ENCODE data around the gene VCL.
"Not testable (repeated sequence)": the region's sequence is repeated elsewhere in the genome, so short reads cannot be mapped to it uniquely, and the experiment has no call there.

Gene VCL

DNA sequence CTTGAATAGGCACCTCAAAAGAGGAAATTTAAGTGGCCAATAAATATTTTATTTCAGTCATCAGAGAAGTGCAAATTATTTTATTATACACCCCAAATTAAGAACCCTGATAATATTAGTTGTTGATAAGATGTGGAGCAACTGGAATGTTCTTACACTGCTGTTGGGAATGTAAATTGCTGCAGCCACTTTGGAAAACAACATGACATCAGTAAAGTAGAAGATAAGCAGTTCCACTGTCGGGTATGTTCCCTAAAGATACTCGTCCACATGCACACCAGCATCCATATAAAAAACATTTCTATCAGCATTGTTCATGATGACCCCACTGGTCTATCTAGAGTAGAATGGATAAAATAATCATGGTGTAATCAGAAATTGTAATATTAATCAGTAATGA, 46.5 kb downstream of the VCL start:
- DNase-seq: no peak

DNA sequence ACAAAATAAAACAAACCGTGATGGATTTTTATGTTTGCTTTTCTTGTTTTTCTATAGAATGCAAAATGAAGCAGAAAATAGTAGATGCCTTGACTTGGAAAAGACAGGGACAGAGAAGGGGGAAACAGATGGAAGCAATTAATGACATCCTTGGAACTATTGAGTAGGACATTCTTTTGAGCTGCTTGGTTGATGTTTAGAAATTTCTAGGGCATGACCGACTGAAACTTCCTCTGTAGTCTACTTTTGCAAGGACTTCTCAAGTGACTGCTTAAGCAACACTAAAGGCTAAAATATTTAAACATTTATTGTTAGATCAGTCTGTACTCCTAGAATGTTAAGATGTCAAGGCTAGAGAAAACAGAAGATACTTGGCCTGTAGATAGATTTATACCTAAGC, 49.4 kb downstream of the VCL start:
- DNase-seq: no peak

DNA sequence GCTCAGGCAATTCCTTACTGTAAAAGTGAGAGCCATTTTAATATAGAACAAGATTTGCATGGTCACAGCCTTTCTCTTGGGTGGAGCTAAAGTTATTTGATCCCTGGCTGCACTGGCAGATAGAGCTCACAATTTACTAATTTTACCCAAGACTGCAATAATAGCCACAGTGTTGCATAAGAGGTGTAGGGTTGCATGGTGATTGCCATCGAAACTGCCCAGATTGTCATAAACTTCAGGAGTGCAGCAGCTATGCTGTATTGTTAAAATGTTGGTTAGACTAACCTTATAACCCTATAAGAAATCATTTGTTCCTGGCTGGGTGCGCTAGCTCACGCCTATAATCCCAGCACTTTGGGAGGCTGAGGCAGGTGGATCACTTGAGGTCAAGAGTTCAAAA, 50.0 kb downstream of the VCL start:
- DNase-seq: no peak

DNA sequence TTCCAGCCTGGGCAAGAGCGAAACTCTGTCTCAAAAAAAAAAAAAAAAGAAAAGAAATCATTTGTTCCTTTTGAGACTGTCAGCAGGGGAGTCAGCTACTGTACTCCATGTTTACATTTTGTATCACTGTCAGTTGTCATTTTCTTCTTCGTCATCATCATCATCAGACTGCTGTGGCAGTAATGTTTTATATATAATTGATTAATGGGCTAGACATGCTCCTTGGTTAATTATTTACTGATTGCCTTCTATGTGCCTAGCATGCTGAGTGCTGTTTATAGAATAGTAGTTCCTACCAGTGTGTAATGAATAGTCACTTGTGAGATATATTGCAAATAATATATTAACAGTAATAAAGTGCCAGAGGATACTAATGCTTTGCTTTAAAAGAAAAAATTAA, 50.5 kb downstream of the VCL start:
- no peak for DNase-seq

DNA sequence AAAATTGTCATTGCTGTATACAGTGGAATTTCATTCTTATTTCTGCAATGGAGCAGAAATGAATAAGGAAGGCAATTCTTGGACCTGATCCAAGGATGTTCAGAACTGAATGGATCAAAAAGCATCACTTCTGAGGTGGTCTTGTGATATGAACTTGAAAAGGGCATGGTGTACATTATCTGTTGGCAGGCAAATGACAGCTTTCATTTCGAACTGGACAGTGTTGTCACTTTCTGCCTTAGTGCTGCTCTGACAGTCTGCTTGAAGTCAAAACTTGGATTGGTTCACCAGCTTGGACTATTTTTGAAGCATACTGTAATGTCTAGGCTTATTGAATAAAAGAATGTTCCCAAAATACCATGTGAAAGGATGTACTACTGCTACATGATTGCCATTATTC, 52.0 kb downstream of the VCL start:
- no peak for DNase-seq

DNA sequence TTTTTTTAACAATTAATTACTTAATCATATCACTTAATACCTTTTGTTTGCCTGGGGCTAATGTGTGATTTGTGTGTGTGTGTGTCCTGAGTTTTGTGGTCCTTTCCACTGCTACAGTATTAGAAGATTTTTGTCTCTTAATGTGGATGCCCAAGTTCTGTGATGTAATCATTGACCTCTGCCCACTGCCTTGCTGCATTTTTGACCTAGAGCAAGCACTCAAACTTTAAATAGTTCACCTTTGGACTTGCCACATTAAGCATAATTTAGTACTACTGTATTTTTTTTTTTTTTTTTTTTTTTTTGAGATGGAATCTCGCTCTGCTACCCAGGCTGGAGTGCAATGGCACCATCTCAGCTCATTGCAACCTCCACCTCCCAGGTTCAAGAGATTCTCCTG, 52.7 kb downstream of the VCL start:
- DNase-seq: no peak

DNA sequence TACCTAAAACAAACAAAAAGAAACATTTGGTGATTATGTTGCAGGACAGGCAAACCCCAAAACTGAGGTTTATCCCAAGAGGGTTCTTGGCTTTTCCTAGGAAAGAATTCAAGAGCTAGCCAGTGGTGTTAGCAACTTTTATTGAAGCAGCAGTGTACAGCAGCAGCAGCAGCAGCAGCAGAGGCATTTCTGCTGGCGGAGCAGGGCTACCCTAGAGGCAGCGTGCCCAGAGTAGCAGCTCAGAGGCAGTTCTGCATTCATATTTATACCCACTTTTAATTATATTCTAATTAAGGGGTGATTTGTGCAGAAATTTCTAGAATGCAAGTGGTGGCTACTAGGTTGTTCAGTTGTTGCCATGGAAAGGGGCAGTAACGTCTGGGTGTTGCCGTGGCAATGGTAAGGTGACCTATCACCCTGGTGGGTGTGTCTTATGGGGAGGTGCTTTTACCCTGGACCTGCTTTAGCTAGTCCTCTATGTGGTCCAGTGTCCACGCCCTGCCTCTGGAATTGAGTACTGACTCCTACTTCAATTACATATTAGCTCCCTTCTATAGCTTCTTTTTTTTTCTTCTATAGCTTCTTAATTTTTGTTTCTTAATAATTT, 53.9 kb downstream of the VCL start:
- DNase-seq: no peak

DNA sequence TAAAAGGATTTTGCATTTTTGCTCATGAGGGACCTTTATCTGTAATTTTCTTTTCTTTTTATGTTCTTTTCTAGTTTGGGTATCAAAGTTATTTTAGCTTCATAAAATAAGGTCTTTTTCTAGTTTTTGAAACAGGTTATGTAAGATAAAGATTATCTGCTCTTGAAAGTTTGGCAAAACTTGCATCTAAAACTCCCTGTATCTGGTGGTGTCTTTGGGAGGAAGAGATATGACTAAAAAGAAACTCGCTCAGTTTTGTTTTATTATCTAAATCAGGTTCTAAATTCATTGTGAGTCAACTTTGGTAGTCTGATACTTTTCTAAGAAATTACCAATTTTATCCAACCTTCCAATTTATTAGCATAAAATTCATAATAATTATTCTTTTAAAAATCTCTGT, 55.1 kb downstream of the VCL start:
- DNase-seq: no peak

DNA sequence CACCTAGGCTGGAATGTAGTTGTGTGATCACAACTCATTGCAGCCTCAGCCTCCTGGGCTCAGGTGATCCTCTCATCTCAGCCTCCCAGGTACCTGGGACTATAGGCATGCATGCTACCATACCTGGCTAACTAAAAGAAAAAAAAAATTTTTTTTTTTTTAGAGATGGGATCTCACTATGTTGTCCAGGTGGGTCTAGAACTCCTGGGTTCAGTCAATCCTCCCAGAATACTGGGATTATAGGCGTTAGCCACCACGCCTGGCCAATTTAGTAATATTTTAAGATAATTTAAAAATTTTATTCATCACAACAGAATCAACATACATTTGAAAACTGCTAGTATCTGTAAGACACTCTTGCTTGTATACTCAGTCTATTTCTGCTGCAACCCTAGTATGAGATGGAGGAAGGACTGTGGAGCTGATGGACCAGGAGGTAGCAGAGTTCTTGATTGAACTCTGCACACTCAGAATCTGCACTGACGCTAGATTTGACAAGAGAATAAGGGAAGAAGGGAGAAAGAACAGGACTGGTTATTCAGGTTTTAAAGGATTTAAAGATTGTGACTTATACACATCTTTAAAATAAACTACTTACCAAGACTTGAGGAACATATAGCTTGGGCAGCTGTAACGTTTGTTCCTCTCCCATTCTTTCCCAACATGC, 57.6 kb downstream of the VCL start:
- DNase-seq: no peak

DNA sequence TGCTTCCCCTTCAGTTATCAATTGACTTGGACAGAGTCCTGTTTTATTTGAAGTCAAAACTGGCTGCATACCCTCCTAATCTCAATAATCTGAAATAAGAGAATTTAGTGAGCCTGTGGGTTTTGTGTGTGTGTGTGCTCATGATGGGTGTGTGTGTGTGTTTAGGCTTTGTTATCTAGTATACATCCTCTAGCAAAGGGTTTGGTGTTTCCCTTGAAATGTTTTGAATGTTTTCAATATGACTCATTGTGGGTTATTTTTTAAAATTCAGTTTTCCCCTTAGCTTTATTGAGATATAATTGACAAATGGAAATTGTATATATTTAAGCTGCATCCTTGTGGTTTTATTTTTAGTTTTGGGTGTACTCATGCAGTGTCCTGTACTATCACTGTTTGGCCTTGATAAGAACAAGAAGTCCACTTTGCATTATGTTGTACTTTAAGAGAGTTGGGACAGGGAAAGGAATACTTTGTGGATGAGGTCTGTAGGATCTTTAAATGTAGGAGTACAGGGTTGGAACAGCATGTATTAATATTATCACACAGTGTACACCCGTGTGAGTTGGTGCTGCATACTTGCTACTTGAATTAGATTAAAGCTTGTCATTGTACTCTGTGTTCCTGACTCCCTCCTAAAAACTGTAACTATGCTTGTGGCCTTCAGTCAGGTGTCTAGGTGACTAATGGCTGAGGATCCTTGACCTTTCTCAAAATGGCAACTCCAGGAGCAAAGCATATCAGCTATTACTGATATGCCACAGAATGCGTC, 58.3 kb downstream of the VCL start:
- DNase-seq: no peak

DNA sequence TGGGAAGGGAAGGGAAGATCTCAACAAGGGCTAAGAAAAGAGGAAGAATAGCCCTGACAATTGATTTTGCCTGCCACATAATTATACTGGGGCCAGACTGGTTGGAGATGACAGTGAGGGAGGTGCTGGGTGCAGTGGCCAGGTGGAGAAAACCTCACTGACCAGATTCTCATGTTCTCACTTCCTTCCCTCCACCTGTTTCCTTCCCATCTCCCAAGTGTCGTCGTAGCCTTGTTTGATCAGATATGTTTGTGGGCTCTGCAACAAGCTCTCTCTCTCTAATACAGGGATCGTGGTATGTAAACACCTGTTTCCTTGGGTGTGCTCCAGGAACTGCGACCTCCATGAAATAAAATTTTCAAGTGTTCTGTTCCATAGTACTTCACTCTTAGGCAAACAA, 60.2 kb downstream of the VCL start:
- DNase-seq: no peak

DNA sequence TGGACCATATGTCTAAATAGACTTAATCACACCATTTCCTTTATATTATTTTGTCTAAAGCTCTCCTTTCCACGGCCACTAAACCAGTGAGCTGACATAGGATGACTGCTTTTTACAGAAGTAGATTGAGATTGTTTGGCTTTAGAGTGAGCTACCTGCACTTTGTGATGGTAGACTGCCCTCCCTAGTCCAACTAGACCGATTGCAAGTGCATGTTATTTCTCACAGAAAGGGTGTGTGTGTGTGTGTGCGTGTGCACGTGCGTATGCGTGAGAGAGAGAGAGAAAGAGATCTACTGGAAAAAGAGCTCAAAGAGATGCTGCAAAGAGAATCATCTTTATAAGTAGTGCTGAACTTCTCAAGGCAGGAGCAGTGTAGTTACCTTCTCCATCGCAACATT, 60.7 kb downstream of the VCL start:
- DNase-seq: no peak

DNA sequence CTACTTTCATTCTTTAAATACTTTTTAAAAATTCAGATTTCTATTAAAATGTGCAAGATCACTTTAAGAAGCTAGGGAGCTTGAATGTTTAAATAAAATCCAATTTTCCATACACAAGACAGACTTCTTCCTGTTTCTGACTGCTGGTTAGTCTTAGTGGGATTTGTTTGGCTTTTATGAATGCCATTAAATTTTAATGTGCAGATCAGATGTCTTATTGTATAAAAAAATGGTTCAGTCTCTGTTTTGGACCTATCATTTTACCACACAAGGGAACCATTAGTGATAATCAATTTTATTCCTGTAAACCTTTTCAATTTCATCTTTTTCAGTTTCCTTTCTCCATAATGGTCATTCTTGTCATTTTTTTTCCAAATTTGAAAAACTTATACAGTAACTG, 63.2 kb downstream of the VCL start:
- no peak for DNase-seq

DNA sequence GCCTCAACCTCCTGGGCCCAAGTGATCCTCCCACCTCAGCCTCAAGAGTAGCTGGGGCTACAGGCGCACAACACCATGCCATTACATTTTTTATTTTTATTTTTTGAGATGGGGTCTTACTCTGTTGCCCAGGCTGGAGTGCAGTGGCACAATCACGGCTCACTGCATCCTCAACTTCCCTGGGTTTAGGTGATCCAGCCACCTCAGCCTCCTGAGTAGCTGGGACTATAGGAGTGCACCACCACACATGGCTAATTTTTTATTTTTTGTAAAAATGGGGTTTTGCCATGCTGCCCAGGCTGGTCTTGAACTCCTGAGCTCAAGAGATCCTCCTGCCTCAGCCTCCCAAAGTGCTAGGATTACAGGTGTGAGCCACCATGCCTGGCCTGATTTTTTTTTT, 64.1 kb downstream of the VCL start:
- DNase-seq: not testable (repeated sequence)

DNA sequence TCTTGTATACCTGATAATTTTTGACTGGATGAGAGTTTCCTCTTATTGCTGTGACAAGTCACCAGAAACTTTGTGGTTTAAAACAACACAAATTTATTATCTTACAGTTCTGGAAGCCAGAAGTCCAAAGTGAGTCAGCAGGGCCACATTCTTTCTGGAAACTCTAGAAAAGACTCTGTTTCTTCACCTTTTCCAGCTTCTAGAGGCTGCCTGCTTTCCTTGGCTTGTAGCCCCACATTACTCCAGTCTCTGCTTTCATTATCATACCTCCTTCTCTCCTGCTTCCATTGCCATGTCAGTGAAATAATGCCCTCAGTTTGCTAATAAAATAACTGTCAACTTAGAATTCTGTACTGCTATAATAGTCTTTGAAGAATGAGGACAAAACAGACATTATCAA, 65.3 kb downstream of the VCL start:
- no peak for DNase-seq

DNA sequence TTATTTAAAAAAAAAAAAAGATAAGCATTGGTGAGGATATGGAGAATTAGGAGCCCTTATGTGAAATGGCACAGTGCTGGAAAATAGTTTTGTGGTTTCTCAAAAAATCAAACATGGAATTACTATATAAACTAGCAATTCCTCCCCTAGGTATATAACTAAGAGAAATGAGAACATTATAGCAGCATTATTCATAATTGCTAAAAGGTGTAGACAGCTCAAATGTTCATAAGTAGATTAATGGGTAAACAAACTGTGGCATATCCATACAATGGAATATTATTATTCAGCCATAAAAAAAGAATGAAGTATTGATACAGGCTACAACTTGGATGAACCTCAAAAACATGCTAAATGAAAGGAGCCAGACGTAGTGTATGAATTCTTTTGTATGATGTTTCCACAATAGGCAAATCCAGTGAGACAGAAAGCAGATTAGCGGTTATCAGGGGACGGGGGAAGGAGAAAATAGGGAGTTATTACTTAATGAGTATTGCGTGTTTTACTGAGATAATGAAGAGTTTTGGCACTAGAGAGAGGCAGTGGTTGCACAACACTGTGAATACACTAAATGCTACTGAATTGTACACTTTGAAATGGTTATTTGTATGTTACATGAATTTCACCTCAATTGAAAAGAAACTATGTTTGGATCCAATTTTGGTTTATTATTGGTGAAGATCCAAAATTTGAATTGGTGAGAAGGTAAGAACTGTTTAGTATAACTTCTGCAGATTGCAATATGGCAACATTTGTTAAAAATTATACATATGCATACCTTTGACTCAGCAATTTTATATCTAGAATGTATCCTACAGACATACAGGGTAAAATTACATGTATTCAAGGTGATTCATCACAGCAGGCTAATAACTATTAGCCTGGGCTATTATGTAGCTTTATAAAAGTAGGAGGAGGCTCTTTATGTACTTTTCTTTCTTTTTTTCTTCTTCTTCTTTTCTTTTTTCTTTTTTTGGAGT, 69.7 kb downstream of the VCL start:
- DNase-seq: no peak

DNA sequence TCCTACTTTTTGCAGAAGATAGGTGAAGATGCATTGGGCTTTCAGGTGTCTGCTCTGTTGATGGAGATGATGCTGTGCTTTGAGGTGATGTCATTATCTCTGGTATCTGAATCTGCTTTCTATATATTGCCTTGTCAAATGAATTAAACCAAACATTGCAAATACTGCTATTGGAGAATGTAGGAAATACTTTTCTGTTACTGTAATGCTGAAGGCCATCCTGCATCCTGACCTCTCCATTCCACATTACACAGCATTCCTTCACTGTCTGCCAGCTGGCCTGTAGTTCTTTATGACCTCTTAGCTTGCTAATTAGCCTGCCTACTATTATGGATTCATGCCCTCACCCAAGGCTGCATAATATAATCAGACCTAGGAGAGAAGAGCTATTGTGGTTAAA, 73.2 kb downstream of the VCL start:
- DNase-seq: no peak

DNA sequence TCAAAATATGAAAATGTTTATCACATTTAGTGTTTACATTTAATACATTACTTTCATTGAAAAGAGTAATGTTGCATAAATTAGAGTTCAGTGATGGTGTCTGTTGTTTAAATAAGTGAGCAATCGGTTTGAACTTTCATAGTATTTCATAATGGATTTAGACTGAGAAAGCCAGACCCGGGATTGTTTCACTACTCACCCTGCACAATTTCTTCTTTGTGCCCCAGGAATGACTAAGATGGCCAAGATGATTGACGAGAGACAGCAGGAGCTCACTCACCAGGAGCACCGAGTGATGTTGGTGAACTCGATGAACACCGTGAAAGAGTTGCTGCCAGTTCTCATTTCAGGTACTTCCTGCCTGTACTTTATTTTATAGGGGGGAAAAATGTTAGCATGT, 74.6 kb downstream of the VCL start:
- DNase-seq: no peak

DNA sequence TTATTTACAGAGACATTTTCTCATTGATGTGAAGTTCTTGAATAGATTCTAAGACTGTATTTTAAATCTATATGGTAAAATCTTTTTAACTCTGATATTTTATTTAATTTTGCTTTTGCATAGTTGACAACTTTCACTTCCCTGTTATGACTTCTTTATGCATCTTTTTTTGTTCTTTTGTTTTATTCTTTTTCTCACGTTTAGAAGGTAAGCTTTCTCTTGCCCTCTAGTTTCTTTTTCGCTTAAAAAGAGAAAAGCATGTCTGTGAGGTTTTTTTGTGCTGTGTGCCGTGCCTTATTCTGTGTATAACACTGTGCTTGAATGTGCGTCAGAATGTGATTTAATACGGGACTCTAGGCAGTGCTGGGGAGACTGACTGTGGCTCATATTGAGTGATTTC, 78.0 kb downstream of the VCL start:
- no peak for DNase-seq

DNA sequence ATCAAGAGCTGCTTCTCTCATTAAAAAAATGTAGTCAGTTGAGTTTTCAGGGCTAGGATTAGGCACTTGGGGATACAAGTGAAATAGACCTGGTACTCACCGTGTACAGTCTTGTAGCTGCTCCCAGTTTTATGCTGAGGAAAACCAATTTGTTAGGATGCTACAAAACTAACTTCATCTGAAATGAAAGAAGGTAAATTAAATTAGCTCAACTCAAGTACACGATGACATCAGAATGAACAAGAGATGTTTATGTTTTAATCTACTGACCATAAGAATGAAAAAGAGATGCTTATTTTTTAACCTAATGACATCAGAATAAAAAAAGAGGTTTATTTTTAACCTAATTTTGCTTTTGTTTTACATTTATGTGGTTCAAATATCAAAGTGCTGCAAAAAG, 79.0 kb downstream of the VCL start:
- DNase-seq: no peak

DNA sequence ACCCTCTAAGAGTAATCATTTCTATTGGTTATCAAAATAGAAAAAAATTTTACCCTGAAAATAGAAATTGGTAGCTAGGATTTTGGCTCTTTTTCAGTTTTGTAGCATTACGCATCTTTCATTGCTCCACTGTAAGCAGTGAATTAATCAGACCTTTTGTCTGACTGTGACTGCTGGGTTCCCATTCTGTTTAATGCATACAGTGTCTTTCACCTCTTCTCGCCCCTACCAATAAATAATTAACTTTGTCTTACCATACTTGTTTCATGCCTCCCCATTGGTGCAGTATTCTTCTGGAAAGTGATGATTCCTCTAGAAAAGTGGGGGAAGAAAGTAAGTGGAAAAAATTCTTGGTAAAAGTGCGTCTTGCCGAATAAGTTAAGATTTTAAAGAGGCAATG, 79.5 kb downstream of the VCL start:
- DNase-seq: no peak

DNA sequence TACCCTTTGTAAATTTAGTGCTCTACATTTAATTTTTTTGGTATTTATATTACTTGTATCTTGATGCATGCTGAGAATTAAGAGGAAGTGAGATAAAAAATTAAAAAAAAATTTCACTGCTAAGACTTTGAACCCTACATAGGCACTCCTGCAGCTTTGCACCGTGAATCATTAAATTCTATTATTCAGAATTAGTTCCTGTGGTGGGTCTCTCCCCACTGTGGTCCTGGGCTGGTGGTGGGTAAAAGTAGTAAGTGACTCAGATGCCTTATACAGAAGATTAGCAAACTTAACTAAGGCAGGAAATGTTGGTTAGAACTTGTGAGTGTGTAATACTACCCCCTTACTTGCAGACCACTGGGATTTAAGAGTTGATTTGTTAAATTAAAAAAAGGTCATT, 80.1 kb downstream of the VCL start:
- peak; percentile 15 to 23 for DNase-seq

Data from stimulated activated CD4-positive, alpha-beta T cell treated with anti-CD3 and anti-CD28 coated beads, Interleukin-2, amount 100 ng/mL, for 48 hours (primary cell).